NCI-H774 (cell line): ENCODE results near the gene TBXAS1.
"Not testable (repeated sequence)": the region's sequence is repeated elsewhere in the genome, so short reads cannot be mapped to it uniquely, and the experiment has no call there.

ENCODE experiments used
- DNase-seq: peaks from one replicate; lab custom pipeline; 2025; lab: John Stamatoyannopoulos, UW

Gene TBXAS1

GRCh38 chr7:139827042-139827441, 2.0 kb upstream of the TBXAS1 start:
- DNase-seq: no peak

- DNase-seq: no peak
Observed at GRCh38 chr7:139828446-139828845, 618 bp upstream of the TBXAS1 start.

- DNase-seq: no peak
Observed at GRCh38 chr7:139829775-139830117, 682 bp downstream of the TBXAS1 start.

GRCh38 chr7:139830292-139830691, 1.2 kb downstream of the TBXAS1 start:
- DNase-seq: no peak

GRCh38 chr7:139830782-139831501, 1.9 kb downstream of the TBXAS1 start:
- no peak for DNase-seq

GRCh38 chr7:139835848-139836247, 6.8 kb downstream of the TBXAS1 start:
- not testable (repeated sequence) for DNase-seq

- DNase-seq: not testable (repeated sequence)
Observed at GRCh38 chr7:139837291-139837690, 8.2 kb downstream of the TBXAS1 start.

- no peak for DNase-seq
Observed at GRCh38 chr7:139838276-139838675, 9.2 kb downstream of the TBXAS1 start.

- no peak for DNase-seq
Observed at GRCh38 chr7:139838876-139839275, 9.8 kb downstream of the TBXAS1 start.

- DNase-seq: no peak
Observed at GRCh38 chr7:139840776-139841175, 11.7 kb downstream of the TBXAS1 start.

GRCh38 chr7:139842401-139843210, 13.5 kb downstream of the TBXAS1 start:
- no peak for DNase-seq

GRCh38 chr7:139843211-139843537, 14.1 kb downstream of the TBXAS1 start:
- DNase-seq: not testable (repeated sequence)

- DNase-seq: no peak
Observed at GRCh38 chr7:139844779-139845442, 15.8 kb downstream of the TBXAS1 start.

GRCh38 chr7:139845443-139845805, 16.4 kb downstream of the TBXAS1 start:
- DNase-seq: no peak

- DNase-seq: no peak
Observed at GRCh38 chr7:139846297-139846696, 17.2 kb downstream of the TBXAS1 start.

GRCh38 chr7:139848274-139848673, 19.2 kb downstream of the TBXAS1 start:
- DNase-seq: no peak

GRCh38 chr7:139850906-139851305, 21.8 kb downstream of the TBXAS1 start:
- DNase-seq: no peak

- no peak for DNase-seq
Observed at GRCh38 chr7:139851770-139852481, 22.9 kb downstream of the TBXAS1 start.

- DNase-seq: no peak
Observed at GRCh38 chr7:139852482-139852845, 23.4 kb downstream of the TBXAS1 start.

- no peak for DNase-seq
Observed at GRCh38 chr7:139853506-139854123, 24.6 kb downstream of the TBXAS1 start.

- DNase-seq: no peak
Observed at GRCh38 chr7:139854124-139854511, 25.1 kb downstream of the TBXAS1 start.
